HG03442 (cell line): ENCODE measurements around the gene MVP.

Experiments
- ATAC-seq: cut with Tn5 transposase; IDR thresholded peaks from one replicate; pipeline ENCODE4 v1.9.1; 2021; ENCODE audit warnings: mild to moderate bottlenecking, moderate library complexity; ENCODE audit not compliant: unreplicated experiment

MVP gene

GRCh38 chr16:29804020-29804419 lies 16.2 kb upstream of the MVP start:
- no peak for ATAC-seq

GRCh38 chr16:29804455-29805231 lies 15.6 kb upstream of the MVP start:
- no peak for ATAC-seq

- ATAC-seq = peak; percentile 48
Measured at GRCh38 chr16:29805232-29806098, 14.8 kb upstream of the MVP start.

GRCh38 chr16:29806099-29806579 lies 14.1 kb upstream of the MVP start, which contains the start of gene MAZ:
TSS of gene MAZ (plus strand) at chr16:29806529. CDS start at chr16:29806702, 173 bp downstream.
- no peak for ATAC-seq

- no peak for ATAC-seq
Measured at GRCh38 chr16:29806641-29807425, 13.4 kb upstream of the MVP start.

GRCh38 chr16:29807426-29808218 lies 12.6 kb upstream of the MVP start:
- ATAC-seq = no peak

GRCh38 chr16:29808219-29808900 lies 11.9 kb upstream of the MVP start:
- no peak for ATAC-seq

GRCh38 chr16:29809031-29809747 lies 11.1 kb upstream of the MVP start:
- ATAC-seq = no peak

- no peak for ATAC-seq
Measured at GRCh38 chr16:29809850-29810698, 10.2 kb upstream of the MVP start.

GRCh38 chr16:29810699-29811169 lies 9.5 kb upstream of the MVP start:
- no peak for ATAC-seq

- ATAC-seq = peak; percentile 35
Measured at GRCh38 chr16:29811170-29811895, 8.9 kb upstream of the MVP start.

- ATAC-seq = no peak
Measured at GRCh38 chr16:29811896-29812665, 8.2 kb upstream of the MVP start, which contains the start of gene PRRT2. TSS of gene PRRT2 (plus strand) at chr16:29812193. CDS start at chr16:29813055, 862 bp downstream.

GRCh38 chr16:29812754-29813643 lies 7.3 kb upstream of the MVP start:
- ATAC-seq = no peak

GRCh38 chr16:29813644-29814562 lies 6.4 kb upstream of the MVP start:
- ATAC-seq = no peak
